IMR-90 (cell line): ENCODE measurements around the gene AVPR2. TPM values are rescaled to one million over a fixed set of nuclear protein-coding genes. Genes with fewer than 3 reads are reported as not detected.

Experiments used
- ATAC-seq: fragments of 200-7000 bp; cut with Tn5 transposase; 2 replicates; pipeline ENCODE4 v1.9.1; 2020; ENCODE audit warnings: low read depth, mild to moderate bottlenecking, moderate library complexity
- BruUV-seq: library from RNA; stranded (reverse); fragments of 400-500 nt; replicated peaks from 2 replicates; lab custom pipeline; 2021; lab: Mats Ljungman, UMichigan
- CTCF ChIA-PET: fragments of 300-600 bp; formaldehyde crosslinking; extraction: SDS; loops from one replicate; lab custom pipeline; 2021; ENCODE audit warnings: antibody characterized with exemption; lab: Yijun Ruan, JAX
- POLR2A ChIA-PET: fragments of 300-600 bp; sonication (Branson Sonifier 250); formaldehyde crosslinking; loops from one replicate; lab custom pipeline; 2022; ENCODE audit warnings: antibody characterized with exemption; ENCODE audit not compliant: unreplicated experiment; lab: Charles Lee
- DNase-seq: peaks from one replicate; pipeline ENCODE4 v3.0.0; 2013
- H2AFZ ChIP-seq: replicated peaks from 2 replicates; pipeline ENCODE3; 2013; ENCODE audit warnings: low read length, mild to moderate bottlenecking; ENCODE audit not compliant: poor library complexity
- H2AK5ac ChIP-seq: 2 replicates; pipeline ENCODE4 v1.6.1; 2013; ENCODE audit warnings: low read depth, low read length, inconsistent platforms
- H2AK9ac ChIP-seq: replicated peaks from 2 replicates; pipeline ENCODE3; 2013; ENCODE audit warnings: mild to moderate bottlenecking, low read depth, low read length, moderate library complexity; ENCODE audit not compliant: poor library complexity
- H2BK120ac ChIP-seq: 2 replicates; pipeline ENCODE4 v1.6.1; 2013; ENCODE audit warnings: low read depth, low read length, inconsistent platforms
- H2BK15ac ChIP-seq: 3 replicates; pipeline ENCODE4 v1.6.1; 2013; ENCODE audit warnings: low read depth, low read length, inconsistent platforms
- H2BK20ac ChIP-seq: 2 replicates; pipeline ENCODE4 v1.6.1; 2013; ENCODE audit warnings: low read depth, mild to moderate bottlenecking, inconsistent platforms, low read length, moderate library complexity
- H2BK5ac ChIP-seq: 2 replicates; pipeline ENCODE4 v1.6.1; 2013; ENCODE audit warnings: mild to moderate bottlenecking, low read depth, low read length, inconsistent platforms; ENCODE audit not compliant: poor library complexity, severe bottlenecking
- H3K14ac ChIP-seq: replicated peaks from 2 replicates; pipeline ENCODE4 v1.6.1; 2013; ENCODE audit warnings: low read depth, low read length, inconsistent platforms
- H3K18ac ChIP-seq: 2 replicates; pipeline ENCODE4 v1.6.1; 2013; ENCODE audit warnings: low read depth, low read length, control low read depth
- H3K23ac ChIP-seq: 2 replicates; pipeline ENCODE4 v1.6.1; 2013; ENCODE audit warnings: low read depth, low read length, inconsistent platforms
- H3K27ac ChIP-seq: 2 replicates; pipeline ENCODE4 v1.5.1; 2013; ENCODE audit warnings: mild to moderate bottlenecking, control low read depth, low read length; ENCODE audit not compliant: insufficient read depth
- H3K27me3 ChIP-seq: 2 replicates; pipeline ENCODE4 v1.6.1; 2013; ENCODE audit warnings: low read length; ENCODE audit not compliant: control insufficient read depth, insufficient read depth
- H3K36me3 ChIP-seq: 2 replicates; pipeline ENCODE4 v1.6.1; 2013; ENCODE audit warnings: low read length, mixed read lengths; ENCODE audit not compliant: control insufficient read depth, insufficient read depth
- H3K4ac ChIP-seq: 2 replicates; pipeline ENCODE4 v1.6.1; 2013; ENCODE audit warnings: low read depth, low read length, inconsistent platforms
- H3K4me1 ChIP-seq: 2 replicates; pipeline ENCODE4 v1.6.1; 2013; ENCODE audit warnings: low read length, mixed read lengths; ENCODE audit not compliant: control insufficient read depth, insufficient read depth
- H3K4me2 ChIP-seq: 2 replicates; pipeline ENCODE4 v1.6.1; 2013; ENCODE audit warnings: low read depth, mild to moderate bottlenecking, control low read depth, low read length, moderate library complexity
- H3K4me3 ChIP-seq: 2 replicates; pipeline ENCODE4 v1.5.1; 2013; ENCODE audit warnings: low read depth, mild to moderate bottlenecking, control low read depth, low read length, moderate library complexity; ENCODE audit not compliant: insufficient read depth
- H3K56ac ChIP-seq: 2 replicates; pipeline ENCODE4 v1.6.1; 2013; ENCODE audit warnings: low read length, inconsistent platforms; ENCODE audit not compliant: insufficient read depth; ENCODE audit errors: extremely low read depth
- H3K79me1 ChIP-seq, 2 experiments: 2 replicates each; pipeline ENCODE4 v1.6.1; 2013; ENCODE audit warnings: low read length in 2 of 2, inconsistent platforms in 1 of 2, low read depth in 1 of 2
- H3K9ac ChIP-seq: 2 replicates; pipeline ENCODE4 v1.6.1; 2013; ENCODE audit warnings: low read depth, low read length, control low read depth
- H3K9me1 ChIP-seq: 2 replicates; pipeline ENCODE4 v1.6.1; 2013; ENCODE audit warnings: low read length, inconsistent platforms; ENCODE audit not compliant: insufficient read depth
- H3K9me3 ChIP-seq: 2 replicates; pipeline ENCODE4 v1.6.1; 2013; ENCODE audit warnings: low read length; ENCODE audit not compliant: control insufficient read depth, insufficient read depth
- H4K20me1 ChIP-seq: 2 replicates; pipeline ENCODE4 v1.6.1; 2013; ENCODE audit warnings: low read length, inconsistent platforms; ENCODE audit not compliant: insufficient read depth
- H4K5ac ChIP-seq: 2 replicates; pipeline ENCODE4 v1.6.1; 2013; ENCODE audit warnings: mild to moderate bottlenecking, low read depth, low read length, control low read depth
- H4K8ac ChIP-seq, 2 experiments: 2 replicates each; pipeline ENCODE4 v1.6.1; 2013; ENCODE audit warnings: low read depth in 2 of 2, low read length in 2 of 2, control low read depth in 1 of 2, inconsistent platforms in 1 of 2
- H4K91ac ChIP-seq: 2 replicates; pipeline ENCODE4 v1.6.1; 2013; ENCODE audit warnings: low read depth, low read length, inconsistent platforms; ENCODE audit not compliant: insufficient read depth
- CEBPB ChIP-seq: IDR thresholded peaks from 2 replicates; pipeline ENCODE4 v1.6.1; 2012; ENCODE audit warnings: low read depth, low read length, improper control_type of control experiment
- CHD1 ChIP-seq: IDR thresholded peaks from 2 replicates; pipeline ENCODE4 v1.6.1; 2012; ENCODE audit warnings: low read depth, low read length, improper control_type of control experiment
- CTCF ChIP-seq: conservative IDR thresholded peaks from 2 replicates; pipeline ENCODE4 v1.5.1; 2012; ENCODE audit warnings: mild to moderate bottlenecking, low read depth, low read length, improper control_type of control experiment
- FOS ChIP-seq: fragments of 150-350 bp; IDR thresholded peaks from 2 replicates; pipeline ENCODE4 v1.6.1; 2016; ENCODE audit warnings: low read depth, low read length
- MAFK ChIP-seq: IDR thresholded peaks from 2 replicates; pipeline ENCODE4 v1.6.1; 2012; ENCODE audit warnings: low read depth, low read length, improper control_type of control experiment
- MAZ ChIP-seq: IDR thresholded peaks from 2 replicates; pipeline ENCODE4 v1.6.1; 2012; ENCODE audit warnings: low read depth, mild to moderate bottlenecking, low read length, improper control_type of control experiment, moderate library complexity, borderline replicate concordance
- MXI1 ChIP-seq: IDR thresholded peaks from 2 replicates; pipeline ENCODE4 v1.6.1; 2012; ENCODE audit warnings: low read depth, mild to moderate bottlenecking, low read length, moderate library complexity, borderline replicate concordance
- NFE2L2 ChIP-seq: fragments of 150-350 bp; IDR thresholded peaks from 2 replicates; pipeline ENCODE4 v1.6.1; 2016; ENCODE audit warnings: low read depth, mild to moderate bottlenecking, low read length
- POLR2A ChIP-seq: IDR thresholded peaks from 2 replicates; pipeline ENCODE4 v1.6.1; 2012; ENCODE audit warnings: mild to moderate bottlenecking, low read depth, low read length
- RAD21 ChIP-seq: IDR thresholded peaks from 2 replicates; pipeline ENCODE4 v1.6.1; 2012; ENCODE audit warnings: low read length, improper control_type of control experiment
- RCOR1 ChIP-seq: IDR thresholded peaks from 2 replicates; pipeline ENCODE4 v1.6.1; 2012; ENCODE audit warnings: mild to moderate bottlenecking, low read length, improper control_type of control experiment; ENCODE audit not compliant: insufficient replicate concordance
- RFX5 ChIP-seq: IDR thresholded peaks from 2 replicates; pipeline ENCODE4 v1.8.0; 2012; ENCODE audit warnings: low read depth, mild to moderate bottlenecking, low read length, moderate library complexity
- SMC3 ChIP-seq: fragments of 150-350 bp; IDR thresholded peaks from 2 replicates; pipeline ENCODE4 v1.6.1; 2016; ENCODE audit warnings: low read depth, mild to moderate bottlenecking, antibody characterized with exemption, low read length, moderate library complexity
- WGBS, 2 experiments: methylation state at CpG; one replicate each; pipeline versions ENCODE4 v1.1.5 to v1.1.7; 2013; ENCODE audit warnings: missing lambda C conversion rate in 2 of 2; ENCODE audit not compliant: insufficient read length in 1 of 2; ENCODE audit errors: extremely low coverage in 2 of 2; 5-methylcytosine and 5-hydroxymethylcytosine counted together
- dilution Hi-C: fragments of 300-500 bp; cut with HindIII; formaldehyde crosslinking; loops from one replicate; pipeline ENCODE4 v1.14.3; 2018; ENCODE audit warnings: low sequenced_read_pairs; ENCODE audit not compliant: unreplicated experiment
- in situ Hi-C: fragments of 300-500 bp; cut with MboI; formaldehyde crosslinking; loops from 3 replicates; pipeline ENCODE4 v1.14.3; 2019; ENCODE audit warnings: low sequenced_read_pairs, inconsistent platforms, mixed read lengths
- intact Hi-C: fragments of 100-400 bp; cut with micrococcal nuclease; formaldehyde crosslinking; loops from 2 replicates; pipeline ENCODE4 v1.10.0; 2022
- polyA plus RNA-seq, 3 experiments: library from polyadenylated mRNA; depleted of rRNA; stranded (reverse); fragments of >200 nt; gene quantifications; 2 replicates each; pipeline ENCODE4 v1.2.3, GENCODE V29; 2012; ENCODE audit warnings: low replicate concordance in 1 of 3
- total RNA-seq: library from RNA; depleted of rRNA; stranded (reverse); fragments of >200 nt; gene quantifications from 2 replicates; pipeline ENCODE4 v1.2.3, GENCODE V29; 2012
- TF ChIP-seq, protein P1 (sequence below): fragments of 150-350 bp; IDR thresholded peaks from 2 replicates; pipeline ENCODE4 v1.6.1; 2016; ENCODE audit warnings: low read depth, mild to moderate bottlenecking, low read length, moderate library complexity, borderline replicate concordance
- TF ChIP-seq, protein P2 (sequence below): fragments of 150-350 bp; IDR thresholded peaks from 2 replicates; pipeline ENCODE4 v1.6.1; 2017; ENCODE audit warnings: mild to moderate bottlenecking, antibody characterized with exemption, low read length, low read depth

AVPR2 gene
- total and polyA plus RNA-seq, 2 of the 4 experiments (the other 2 are of a cell fraction): not detected

GRCh38 chrX:153871946-153872878 lies 32.3 kb upstream of the AVPR2 start:
- Histone ChIP-seq H4K91ac (no peak overlapping the region), H3K27me3 (peaks cover 16% of the 10 kb centered on the region), H3K18ac (no peak overlapping the region), H3K36me3 (no peaks in the 10 kb centered on the region), H3K14ac (no peak overlapping the region), H3K9me3 (peaks cover 3% of the 10 kb centered on the region; the same call in 1 of the 2 replicates), H3K56ac (no peak overlapping the region), H2AK9ac (no peak overlapping the region), H4K20me1 (no peaks in the 10 kb centered on the region; the same call in 1 of the 2 replicates), H3K23ac (no peak overlapping the region), H2AFZ (peak overlapping the region; percentile 49), H3K4me3 (no peak overlapping the region), H2AK5ac (no peak overlapping the region), H3K27ac (no peak overlapping the region), H3K79me1 (no peaks in the 10 kb centered on the region), H4K5ac (no peak overlapping the region), H4K8ac (no peak overlapping the region), H2BK20ac (no peak overlapping the region), H2BK15ac (no peak overlapping the region), H3K9me1 (no peaks in the 10 kb centered on the region), H3K4me2 (no peak overlapping the region), H3K9ac (no peak overlapping the region), H3K4ac (no peak overlapping the region), H2BK5ac (no peak overlapping the region), H3K4me1 (no peaks in the 10 kb centered on the region), H2BK120ac (no peak overlapping the region)
- POLR2A ChIA-PET: no interaction called here
- BruUV-seq: no TSS peak
- CTCF ChIA-PET: no interaction called here
- ATAC-seq: no peak
- in situ Hi-C loops: no loop called here
- no peak for DNase-seq
- dilution Hi-C loops: no loop called here
- intact Hi-C loops: no loop called here
- WGBS, 2 experiments: 68% methylated on average over 14 of the region's 29 CpGs; no CpG with 5 or more reads in 1 of the 2 experiments
- no peak for TF ChIP-seq SMC3
- no peak for TF ChIP-seq CHD1
- no peak for TF ChIP-seq CTCF
- no peak for TF ChIP-seq MAZ
- TF ChIP-seq RAD21: no peak
- no peak for TF ChIP-seq POLR2A
- TF ChIP-seq FOS: no peak
- TF ChIP-seq MAFK: no peak
- TF ChIP-seq, protein P1, sequence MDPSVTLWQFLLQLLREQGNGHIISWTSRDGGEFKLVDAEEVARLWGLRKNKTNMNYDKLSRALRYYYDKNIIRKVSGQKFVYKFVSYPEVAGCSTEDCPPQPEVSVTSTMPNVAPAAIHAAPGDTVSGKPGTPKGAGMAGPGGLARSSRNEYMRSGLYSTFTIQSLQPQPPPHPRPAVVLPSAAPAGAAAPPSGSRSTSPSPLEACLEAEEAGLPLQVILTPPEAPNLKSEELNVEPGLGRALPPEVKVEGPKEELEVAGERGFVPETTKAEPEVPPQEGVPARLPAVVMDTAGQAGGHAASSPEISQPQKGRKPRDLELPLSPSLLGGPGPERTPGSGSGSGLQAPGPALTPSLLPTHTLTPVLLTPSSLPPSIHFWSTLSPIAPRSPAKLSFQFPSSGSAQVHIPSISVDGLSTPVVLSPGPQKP: no peak
- no peak for TF ChIP-seq MXI1
- no peak for TF ChIP-seq RFX5
- TF ChIP-seq, protein P2, sequence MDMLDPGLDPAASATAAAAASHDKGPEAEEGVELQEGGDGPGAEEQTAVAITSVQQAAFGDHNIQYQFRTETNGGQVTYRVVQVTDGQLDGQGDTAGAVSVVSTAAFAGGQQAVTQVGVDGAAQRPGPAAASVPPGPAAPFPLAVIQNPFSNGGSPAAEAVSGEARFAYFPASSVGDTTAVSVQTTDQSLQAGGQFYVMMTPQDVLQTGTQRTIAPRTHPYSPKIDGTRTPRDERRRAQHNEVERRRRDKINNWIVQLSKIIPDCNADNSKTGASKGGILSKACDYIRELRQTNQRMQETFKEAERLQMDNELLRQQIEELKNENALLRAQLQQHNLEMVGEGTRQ: no peak
- TF ChIP-seq CEBPB: no peak
- TF ChIP-seq NFE2L2: no peak
- TF ChIP-seq RCOR1: no peak
